Hepatocyte (in vitro differentiated cells): Measurements from ENCODE around the gene COL4A2.

Source experiments
- CTCF ChIP-seq: fragments of 200-600 bp; sonication (generic); IDR thresholded peaks from 2 replicates; pipeline ENCODE4 v1.5.1; 2016; ENCODE audit warnings: antibody characterized with exemption, mild to moderate bottlenecking; ENCODE audit not compliant: poor library complexity
- EZH2 ChIP-seq: fragments of 200-600 bp; sonication (generic); IDR thresholded peaks from 2 replicates; pipeline ENCODE4 v1.6.1; 2016; ENCODE audit warnings: antibody characterized with exemption, mild to moderate bottlenecking, borderline replicate concordance

DNA sequence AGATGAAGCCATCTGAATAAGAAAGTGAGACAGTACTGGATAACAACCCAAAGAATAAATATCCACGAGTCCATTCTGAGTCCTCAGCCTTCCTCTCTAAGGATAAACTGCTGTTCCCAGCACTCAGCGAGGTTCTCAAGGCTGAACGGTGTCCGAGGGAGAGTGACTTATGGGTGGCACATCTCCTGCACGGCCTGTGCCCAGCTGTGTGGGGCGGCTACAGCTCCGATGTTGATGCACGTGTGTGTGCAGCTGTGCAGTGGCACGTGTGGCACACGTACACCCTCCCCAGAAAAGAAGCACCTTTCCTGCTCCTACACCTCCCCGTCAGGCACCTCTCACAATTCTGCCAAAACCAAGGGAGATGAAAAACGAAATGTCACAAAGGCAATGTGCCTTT lies 209.4 kb downstream of the COL4A2 start:
- TF ChIP-seq EZH2 (no peak), CTCF (no peak)
